ENCODE results near the gene GPD1L. TPM values are rescaled to one million over a fixed set of nuclear protein-coding genes. Genes with fewer than 3 reads are reported as not detected.

The GPD1L gene
- total RNA-seq, 2 donors from 2014 or later: 1.5 to 3.5 TPM

- peaks cover 1% of the 10 kb centered on the region for H3K9me3 ChIP-seq (ENCODE audit: control insufficient read depth, low read length)
- no peak overlapping the region for H3K27ac ChIP-seq (ENCODE audit: low read depth, low read length)
- no peak overlapping the region for H3K27ac Mint-ChIP-seq
- H3K27me3 ChIP-seq (ENCODE audit: control insufficient read depth, insufficient read depth, low read length, poor library complexity, severe bottlenecking): no peaks in the 10 kb centered on the region
- no peak overlapping the region for H3K9ac ChIP-seq (ENCODE audit: extremely low read depth, low read length, poor library complexity, severe bottlenecking)
- TF ChIP-seq CTCF (conservative IDR thresholded peaks at IDR 0.05): no peak
- no peak overlapping the region for H3K4me3 Mint-ChIP-seq
- 91% methylated on average over 2 of the region's 3 CpGs; no CpG with 5 or more reads in 1 of the 2 experiments for WGBS, 2 experiments (ENCODE audit: insufficient coverage in 1 of 2, insufficient read length in 1 of 2)
- H3K4me1 ChIP-seq (ENCODE audit: control insufficient read depth, insufficient read depth, low read length): no peaks in the 10 kb centered on the region
- peaks cover 5% of the 10 kb centered on the region for H3K27me3 Mint-ChIP-seq (ENCODE audit: insufficient read depth)
- H3K4me3 ChIP-seq (ENCODE audit: low read length): no peak overlapping the region
- DNase-seq: no peak
- no peaks in the 10 kb centered on the region for H3K36me3 ChIP-seq (ENCODE audit: control insufficient read depth, insufficient read depth, low read length)
- H3K36me3 Mint-ChIP-seq (ENCODE audit: low read depth): no peaks in the 10 kb centered on the region
- no peaks in the 10 kb centered on the region for H3K4me1 Mint-ChIP-seq
- no peaks in the 10 kb centered on the region for H3K9me3 Mint-ChIP-seq
These were observed 11.0 kb upstream of the GPD1L start for GRCh38 chr3:32095431-32095830.

GRCh38 chr3:32097768-32098167 lies 8.7 kb upstream of the GPD1L start:
- Histone ChIP-seq H3K9ac (ENCODE audit: extremely low read depth, low read length, poor library complexity, severe bottlenecking) (no peak overlapping the region), H3K27me3 (ENCODE audit: control insufficient read depth, insufficient read depth, low read length, poor library complexity, severe bottlenecking) (no peaks in the 10 kb centered on the region), H3K4me3 (ENCODE audit: low read length) (no peak overlapping the region), H3K27ac (ENCODE audit: low read depth, low read length) (no peak overlapping the region), H3K4me1 (ENCODE audit: control insufficient read depth, insufficient read depth, low read length) (no peaks in the 10 kb centered on the region), H3K36me3 (ENCODE audit: control insufficient read depth, insufficient read depth, low read length) (no peaks in the 10 kb centered on the region), H3K9me3 (ENCODE audit: control insufficient read depth, low read length) (peaks cover 24% of the 10 kb centered on the region)
- Mint-ChIP-seq H3K27ac (no peak overlapping the region), H3K36me3 (ENCODE audit: low read depth) (no peaks in the 10 kb centered on the region), H3K4me3 (no peak overlapping the region), H3K9me3 (peaks cover 22% of the 10 kb centered on the region), H3K27me3 (ENCODE audit: insufficient read depth) (peaks cover 5% of the 10 kb centered on the region), H3K4me1 (no peaks in the 10 kb centered on the region)
- TF ChIP-seq CTCF (conservative IDR thresholded peaks at IDR 0.05): no peak
- 89 to 100% methylated on average over 1 of the region's 1 CpG for WGBS, 2 experiments (ENCODE audit: insufficient coverage in 1 of 2, insufficient read length in 1 of 2)
- DNase-seq: no peak

- WGBS, 2 experiments (ENCODE audit: insufficient coverage in 1 of 2, insufficient read length in 1 of 2): 67 to 87% methylated on average over 1 of the region's 1 CpG
- Mint-ChIP-seq H3K4me1 (no peaks in the 10 kb centered on the region), H3K27ac (no peak overlapping the region), H3K9me3 (peaks cover 29% of the 10 kb centered on the region), H3K27me3 (ENCODE audit: insufficient read depth) (peaks cover 3% of the 10 kb centered on the region), H3K4me3 (no peak overlapping the region), H3K36me3 (ENCODE audit: low read depth) (no peaks in the 10 kb centered on the region)
- no peak for DNase-seq
- Histone ChIP-seq H3K27ac (ENCODE audit: low read depth, low read length) (no peak overlapping the region), H3K4me3 (ENCODE audit: low read length) (no peak overlapping the region), H3K9me3 (ENCODE audit: control insufficient read depth, low read length) (peaks cover 31% of the 10 kb centered on the region), H3K4me1 (ENCODE audit: control insufficient read depth, insufficient read depth, low read length) (no peaks in the 10 kb centered on the region), H3K9ac (ENCODE audit: extremely low read depth, low read length, poor library complexity, severe bottlenecking) (no peak overlapping the region), H3K27me3 (ENCODE audit: control insufficient read depth, insufficient read depth, low read length, poor library complexity, severe bottlenecking) (no peaks in the 10 kb centered on the region), H3K36me3 (ENCODE audit: control insufficient read depth, insufficient read depth, low read length) (no peaks in the 10 kb centered on the region)
- TF ChIP-seq CTCF (conservative IDR thresholded peaks at IDR 0.05): no peak
These were observed 7.9 kb upstream of the GPD1L start for GRCh38 chr3:32098528-32098927.
